GM18505 (cell line): ENCODE data around the gene SSR2.
A peak's percentile ranks its signal among the peaks of the same experiment; 100 is the strongest.
"Not testable (repeated sequence)": the region's sequence is repeated elsewhere in the genome, so short reads cannot be mapped to it uniquely, and the experiment has no call there.

ENCODE experiments used
- ATAC-seq: cut with Tn5 transposase; IDR thresholded peaks from one replicate; pipeline ENCODE4 v1.9.1; 2021; ENCODE audit not compliant: unreplicated experiment
- POLR2A ChIP-seq: IDR thresholded peaks from 4 replicates; pipeline ENCODE4 v1.6.1; 2011; ENCODE audit warnings: borderline replicate concordance; ENCODE audit not compliant: insufficient read depth, insufficient read length; ENCODE audit errors: extremely low read depth

SSR2 gene

GRCh38 chr1:156054500-156055280 lies 33.9 kb upstream of the SSR2 start, which contains the start of gene LAMTOR2:
LAMTOR2 (plus strand) TSS chr1:156054782; CDS start chr1:156054890, 108 bp downstream.
- peak; percentile 67 for ATAC-seq
- TF ChIP-seq POLR2A: peak; percentile 66

DNA sequence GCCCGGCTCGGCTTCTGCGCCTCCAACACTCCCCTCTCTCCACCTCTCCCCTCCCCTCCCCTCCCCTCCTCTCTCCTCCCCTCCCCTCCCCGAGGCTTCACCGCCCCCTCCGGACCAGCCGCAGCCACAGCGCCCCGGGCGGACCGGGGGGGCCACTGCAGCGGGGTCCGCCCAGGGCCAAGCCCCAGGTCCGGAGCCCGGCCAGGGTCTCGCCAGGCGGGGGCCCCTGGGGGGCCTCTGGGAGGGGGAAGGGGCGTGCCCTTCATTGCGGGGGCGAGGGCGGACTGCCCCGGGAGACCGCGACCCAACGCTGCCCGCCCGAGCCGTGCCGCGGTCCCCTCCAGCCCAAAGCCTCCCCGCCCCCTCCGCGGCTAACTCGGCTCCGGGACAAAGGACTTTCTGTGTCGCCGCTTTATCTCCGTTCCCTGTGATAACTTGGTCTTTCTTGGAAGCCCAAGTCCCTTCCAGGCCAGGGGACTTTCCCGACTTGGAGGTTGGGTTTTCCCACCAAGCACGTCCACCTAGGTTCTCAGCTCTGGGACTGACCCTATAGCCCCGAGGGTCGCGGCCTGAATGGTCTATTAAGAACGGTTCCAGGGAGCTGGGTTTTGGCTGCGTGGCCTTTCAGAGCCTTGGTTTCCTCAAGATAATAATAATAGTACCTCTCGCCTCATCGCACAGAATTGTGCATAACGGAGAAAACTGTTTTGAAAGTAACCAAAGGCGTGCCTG lies 33.2 kb upstream of the SSR2 start, which contains the start of gene UBQLN4:
Gene UBQLN4, minus strand, starts transcription at position 31 of the 732 bp plus-strand sequence. CDS start 97 bp downstream, outside the sequence.
- ATAC-seq: peak; percentile 54
- peak; percentile 46 for TF ChIP-seq POLR2A

DNA sequence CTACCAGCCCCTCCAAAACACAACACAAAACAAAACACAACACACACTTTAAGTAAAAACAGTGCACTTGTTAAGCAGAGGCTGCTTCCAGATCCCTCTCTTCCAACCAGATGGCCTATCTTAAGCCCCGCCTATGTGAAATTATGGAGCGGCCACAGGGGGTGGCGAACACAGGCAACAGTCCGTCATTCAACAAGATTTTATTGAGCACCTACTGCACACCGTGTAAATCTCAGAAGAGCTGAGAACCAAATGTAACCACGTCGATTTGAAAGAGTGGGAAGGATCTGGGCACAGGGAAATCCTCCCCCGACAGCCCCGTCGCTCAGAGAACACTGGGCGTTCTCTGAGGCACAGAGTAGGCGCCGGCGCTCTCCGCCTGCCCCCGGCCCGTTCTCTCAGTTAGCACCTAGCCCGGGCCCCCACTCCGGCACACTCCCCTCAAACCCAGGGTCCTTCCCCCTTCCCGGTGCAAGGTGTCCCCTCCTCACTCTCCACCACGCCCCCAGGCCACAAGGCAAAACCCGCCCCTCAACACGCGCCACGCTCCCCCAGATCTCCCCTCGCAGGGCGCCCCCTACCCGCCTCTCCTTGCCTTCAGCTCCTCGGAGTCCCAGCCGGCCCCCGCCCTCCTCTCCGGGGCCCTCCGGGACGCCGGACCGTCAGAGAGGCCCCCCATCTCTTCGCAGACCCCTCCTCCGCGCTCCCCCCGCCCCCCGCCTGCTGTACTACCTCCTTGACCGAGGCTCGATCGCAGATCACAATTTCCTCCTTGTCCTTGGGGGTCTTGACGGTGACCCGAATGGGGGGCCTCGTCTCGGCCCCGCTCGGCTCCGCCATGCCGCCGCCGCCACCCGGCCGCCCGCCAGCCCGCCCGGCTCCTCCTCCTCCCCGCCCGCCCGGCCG lies 32.4 kb upstream of the SSR2 start:
- ATAC-seq: no peak
- TF ChIP-seq POLR2A: no peak

- no peak for ATAC-seq
- TF ChIP-seq POLR2A: no peak
These were observed 30.4 kb upstream of the SSR2 start for GRCh38 chr1:156051011-156051725.

GRCh38 chr1:156050376-156050775 lies 29.6 kb upstream of the SSR2 start:
- no peak for ATAC-seq
- TF ChIP-seq POLR2A: no peak

- ATAC-seq: no peak
- no peak for TF ChIP-seq POLR2A
These were observed 28.0 kb upstream of the SSR2 start for GRCh38 chr1:156048663-156049258.

GRCh38 chr1:156045076-156045475 lies 24.3 kb upstream of the SSR2 start:
- ATAC-seq: no peak
- TF ChIP-seq POLR2A: no peak

GRCh38 chr1:156042828-156043227 lies 22.1 kb upstream of the SSR2 start:
- ATAC-seq: no peak

GRCh38 chr1:156034991-156035390 lies 14.2 kb upstream of the SSR2 start:
- ATAC-seq: not testable (repeated sequence)

More at GRCh38 chr1:156042828-156043227, 22.1 kb upstream of the SSR2 start:
- TF ChIP-seq POLR2A: no peak

DNA sequence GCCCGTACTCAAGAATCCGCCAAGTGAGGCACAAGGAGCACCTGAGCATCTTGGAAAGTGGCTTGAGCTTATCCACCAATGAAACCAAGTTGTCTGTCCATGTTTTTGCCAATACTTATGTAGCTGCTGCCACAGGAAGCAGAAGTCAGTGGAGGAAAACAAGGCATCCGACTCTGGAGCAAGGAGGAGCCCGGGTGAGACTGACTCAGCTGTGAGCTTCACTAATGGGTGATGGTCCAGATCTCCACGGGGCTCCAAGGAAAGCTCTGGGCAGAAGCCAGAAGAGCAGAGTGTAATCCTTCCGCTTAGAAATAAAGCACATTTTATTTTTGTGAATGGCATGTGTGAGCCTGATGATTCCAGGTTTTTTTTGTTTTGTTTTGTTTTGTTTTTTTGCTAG lies 12.3 kb upstream of the SSR2 start:
- TF ChIP-seq POLR2A: no peak
- no peak for ATAC-seq

DNA sequence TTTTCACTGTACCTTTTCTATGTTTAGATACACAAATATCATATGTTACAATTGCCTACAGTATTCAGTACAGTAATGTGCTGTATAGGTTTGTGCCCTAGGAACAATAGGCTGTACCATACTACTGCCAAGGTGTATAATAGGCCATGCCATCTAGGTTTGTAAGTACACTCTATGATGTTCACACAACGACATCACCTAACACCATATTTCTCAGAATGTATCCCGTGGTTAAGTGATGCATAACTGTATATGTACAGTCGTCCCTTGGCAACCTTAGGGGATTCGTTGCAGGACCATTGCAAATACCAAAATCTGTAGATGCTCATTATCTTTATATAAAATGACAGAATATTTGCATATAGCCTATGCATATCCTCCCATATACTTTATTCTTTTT lies 5.8 kb upstream of the SSR2 start:
- ATAC-seq: no peak
- TF ChIP-seq POLR2A: no peak

GRCh38 chr1:156025876-156026275 lies 5.1 kb upstream of the SSR2 start:
- TF ChIP-seq POLR2A: no peak
- no peak for ATAC-seq

DNA sequence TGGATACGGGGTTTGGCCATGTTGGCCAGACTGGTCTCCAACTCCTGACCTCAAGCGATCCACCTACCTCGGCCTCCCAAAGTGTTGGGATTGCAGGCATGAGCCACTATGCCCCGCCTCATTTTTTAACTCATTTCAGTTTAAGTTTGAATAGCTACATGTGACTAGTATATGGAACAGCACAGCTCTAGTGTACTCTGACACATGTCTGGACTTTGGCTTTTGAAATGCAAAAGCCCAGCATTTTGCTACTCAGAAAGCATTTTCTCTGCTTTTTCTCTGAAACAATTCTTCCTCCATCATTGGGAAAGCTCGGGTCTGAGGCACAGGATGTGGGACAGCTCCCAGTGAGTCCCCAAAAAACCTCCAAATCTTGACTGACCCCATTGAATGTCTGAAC lies 4.0 kb upstream of the SSR2 start:
- no peak for ATAC-seq
- TF ChIP-seq POLR2A: no peak

- no peak for TF ChIP-seq POLR2A
- ATAC-seq: no peak
These were observed 1.2 kb upstream of the SSR2 start for GRCh38 chr1:156021954-156022353.
